Hematopoietic multipotent progenitor cell treated with erythropoietin and hydrocortisone succinate and interleukin-3 and kit ligand, for 4 days (in vitro differentiated cells): ENCODE results near the gene PELO.
"Not testable (repeated sequence)": the region's sequence is repeated elsewhere in the genome, so short reads cannot be mapped to it uniquely, and the experiment has no call there.

Experiments
- DNase-seq: peaks from one replicate; pipeline ENCODE4 v3.0.0-alpha.2; 2015

PELO gene, protein sequence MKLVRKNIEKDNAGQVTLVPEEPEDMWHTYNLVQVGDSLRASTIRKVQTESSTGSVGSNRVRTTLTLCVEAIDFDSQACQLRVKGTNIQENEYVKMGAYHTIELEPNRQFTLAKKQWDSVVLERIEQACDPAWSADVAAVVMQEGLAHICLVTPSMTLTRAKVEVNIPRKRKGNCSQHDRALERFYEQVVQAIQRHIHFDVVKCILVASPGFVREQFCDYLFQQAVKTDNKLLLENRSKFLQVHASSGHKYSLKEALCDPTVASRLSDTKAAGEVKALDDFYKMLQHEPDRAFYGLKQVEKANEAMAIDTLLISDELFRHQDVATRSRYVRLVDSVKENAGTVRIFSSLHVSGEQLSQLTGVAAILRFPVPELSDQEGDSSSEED

GRCh38 chr5:52787600-52788504 lies at the start of gene PELO, which contains the start of gene ITGA1:
Gene PELO (plus strand): TSS chr5:52787916. CDS start chr5:52800395, 12,479 bp downstream.
Gene ITGA1 (plus strand): TSS chr5:52787916. CDS start chr5:52788354, 438 bp downstream.
- peak; percentile 59 for DNase-seq

DNA sequence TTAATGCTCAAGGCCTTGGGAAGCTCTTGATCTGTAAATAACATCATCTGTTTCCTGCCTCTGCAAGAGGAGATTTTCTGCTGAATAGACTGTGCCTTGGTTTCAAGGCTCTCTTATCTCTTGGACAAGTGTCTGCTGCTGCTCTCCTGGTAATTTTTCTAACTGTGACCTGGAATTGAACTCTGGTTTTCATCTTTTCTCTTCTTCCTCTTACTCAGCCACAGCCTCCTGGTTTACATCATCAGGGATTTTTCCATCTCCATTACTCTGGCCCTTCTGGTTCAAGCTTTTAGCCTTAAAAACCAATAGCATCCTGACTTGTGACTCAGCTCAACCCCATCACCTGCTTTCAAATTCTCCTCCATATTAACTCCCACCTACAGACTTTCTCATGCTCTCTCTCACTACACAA lies 49.6 kb upstream of the PELO start:
- DNase-seq, result peak; percentile 16

DNA sequence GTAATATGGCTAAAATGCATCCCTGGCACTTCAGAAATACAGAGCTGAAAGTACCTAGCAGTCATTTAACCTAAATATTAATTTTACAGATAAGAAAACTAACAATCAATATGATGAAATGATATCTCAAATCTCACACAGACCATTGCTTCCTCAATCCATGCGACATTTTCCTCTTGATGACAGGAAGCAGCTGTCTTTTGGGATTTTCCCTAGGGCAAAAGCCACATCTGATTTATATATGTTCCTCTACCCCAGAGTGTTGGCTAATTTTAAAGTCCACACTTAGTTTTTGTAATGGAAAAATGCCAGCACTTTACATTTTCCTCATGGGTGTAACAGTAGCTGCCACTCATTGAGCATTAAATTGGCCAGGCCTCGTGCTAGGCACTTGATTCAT lies 47.7 kb upstream of the PELO start:
- no peak for DNase-seq

DNA sequence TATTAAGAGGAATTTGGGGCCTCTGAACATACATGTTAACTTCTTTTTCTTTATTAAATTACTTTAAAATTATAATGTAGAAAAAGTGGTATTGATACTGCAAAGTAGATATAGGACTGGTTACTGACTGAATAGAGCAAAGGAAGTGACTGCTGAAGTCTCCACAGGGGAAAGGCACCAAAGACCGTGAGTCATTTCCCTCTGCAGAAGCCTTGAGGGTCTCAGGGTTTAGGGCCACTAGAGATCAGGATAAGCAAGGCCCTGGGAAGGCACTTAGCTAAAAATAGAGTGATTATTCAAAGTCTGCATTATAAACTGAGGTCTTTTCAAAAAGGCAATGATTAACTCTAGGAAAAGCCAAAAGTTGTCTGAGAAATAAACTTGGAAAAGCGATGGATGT lies 44.7 kb upstream of the PELO start:
- DNase-seq, result no peak

DNA sequence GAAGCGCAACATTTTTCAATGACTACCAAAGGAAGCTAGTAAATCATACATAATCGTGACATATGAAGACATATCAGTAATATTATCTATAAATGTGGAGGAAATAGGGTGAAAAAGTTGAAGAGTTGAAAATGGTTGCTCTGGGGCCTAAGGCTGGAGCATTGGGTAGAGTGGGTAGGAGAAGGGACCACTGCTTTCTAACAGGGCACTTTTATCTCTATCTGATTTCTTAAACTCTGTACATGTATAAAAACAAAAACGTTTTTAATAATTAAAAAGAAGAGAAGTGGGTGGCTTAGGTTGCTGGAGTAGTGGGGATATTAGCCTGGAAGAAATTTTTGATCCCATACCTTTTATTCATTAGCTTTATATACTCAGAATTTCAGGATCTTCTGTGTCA lies 44.2 kb upstream of the PELO start:
- DNase-seq, result no peak

DNA sequence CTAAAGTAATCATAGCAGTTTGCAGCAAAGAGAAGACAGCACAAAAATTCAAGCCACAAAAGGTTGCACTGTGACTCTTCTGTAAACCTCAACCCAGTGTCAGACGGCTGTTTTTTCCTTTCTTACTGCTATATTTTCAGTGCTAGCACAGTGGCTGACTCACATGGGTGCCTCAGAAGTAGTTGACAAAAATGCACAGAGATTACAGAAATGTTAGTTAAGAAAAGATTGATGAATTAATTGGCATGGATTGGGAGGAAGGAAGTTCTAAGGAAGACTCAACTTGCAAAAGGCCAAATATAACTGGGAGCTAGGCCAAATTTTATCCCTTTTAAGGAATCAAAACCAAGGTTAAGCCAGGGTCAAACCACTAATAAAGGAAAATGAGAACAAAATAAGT lies 43.7 kb upstream of the PELO start:
- DNase-seq, result no peak

DNA sequence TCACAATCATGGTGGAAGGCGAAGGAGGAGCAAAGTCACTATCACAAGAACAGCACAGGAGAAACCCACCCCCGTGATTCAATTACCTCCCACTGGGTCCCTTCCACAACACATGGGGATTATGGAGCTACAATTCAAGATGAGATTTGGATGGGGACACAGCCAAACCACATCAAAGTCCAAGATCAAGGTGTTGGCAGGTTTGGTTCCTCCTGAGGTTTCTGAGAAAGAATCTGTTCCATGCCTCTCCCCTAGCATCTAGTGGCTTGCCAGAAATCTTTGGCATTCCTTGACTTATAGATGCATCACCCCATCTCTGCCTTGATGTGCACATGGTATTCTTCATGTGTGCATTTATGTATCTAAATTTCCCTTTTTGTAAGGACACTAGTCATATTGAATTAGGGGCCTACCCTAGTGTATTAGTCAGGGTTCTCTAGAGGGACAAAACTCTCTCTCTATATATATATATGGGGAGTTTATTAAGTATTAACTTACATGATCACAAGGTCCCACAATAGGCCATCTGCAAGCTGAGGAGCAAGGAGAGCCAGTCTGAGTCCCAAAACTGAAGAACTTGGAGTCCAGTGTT lies 42.8 kb upstream of the PELO start:
- DNase-seq, result not testable (repeated sequence)

DNA sequence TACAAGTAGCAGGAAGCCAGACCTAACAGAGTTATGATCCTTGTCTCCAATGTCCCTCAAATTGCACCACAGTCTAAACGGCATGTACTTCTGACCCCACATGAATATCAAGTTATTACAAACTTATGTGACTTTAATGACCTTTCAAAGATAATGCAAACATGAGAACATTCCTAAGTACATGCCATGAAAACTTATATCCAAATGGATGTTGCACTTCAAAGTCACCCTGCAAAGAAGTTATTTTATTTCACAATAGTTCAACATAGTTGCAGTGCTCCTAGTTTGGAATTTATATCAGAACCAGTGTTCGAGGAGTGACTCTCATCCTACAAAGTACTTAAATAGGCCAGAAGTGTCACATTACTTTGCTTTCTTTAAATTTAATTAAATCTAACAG lies 41.2 kb upstream of the PELO start:
- DNase-seq, result no peak

DNA sequence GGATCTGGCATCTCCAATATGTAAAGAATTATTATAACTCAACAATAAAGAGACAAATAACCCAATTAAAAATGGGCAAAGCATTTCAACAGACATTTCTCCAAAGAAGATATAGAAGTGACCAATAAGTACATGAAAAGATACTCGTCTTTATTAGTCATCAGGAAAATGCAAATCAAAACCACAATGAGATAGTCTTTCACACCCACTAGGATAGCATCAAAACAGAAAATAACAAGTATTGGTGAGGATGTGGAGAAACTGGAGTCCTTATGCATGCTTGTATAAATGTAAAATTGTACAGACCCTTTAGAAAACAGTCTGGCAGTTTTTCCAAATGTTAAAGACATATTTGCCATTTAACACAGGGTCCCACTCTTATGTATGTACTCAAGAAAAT lies 39.1 kb upstream of the PELO start:
- DNase-seq, result no peak

- no peak for DNase-seq
Observed at GRCh38 chr5:52749666-52750065, 38.0 kb upstream of the PELO start.

DNA sequence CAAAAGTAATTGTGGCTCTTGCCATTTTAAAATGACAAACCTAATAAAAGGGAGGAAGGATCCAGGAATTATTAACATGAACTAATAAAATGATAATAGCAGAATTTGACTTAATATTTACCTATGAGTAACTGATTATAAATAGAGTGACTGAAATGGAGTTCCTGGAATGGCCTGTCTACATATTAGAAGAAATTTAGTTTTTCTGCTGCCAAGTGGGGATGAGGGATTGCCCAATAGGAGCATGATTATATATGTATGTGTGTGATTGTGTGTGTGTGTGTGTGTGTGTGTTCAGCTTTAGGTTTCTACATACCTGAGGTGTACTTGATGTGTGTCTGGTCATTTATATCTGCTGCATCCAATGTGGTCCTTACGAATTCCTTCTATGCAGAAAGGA lies 36.6 kb upstream of the PELO start:
- no peak for DNase-seq

DNA sequence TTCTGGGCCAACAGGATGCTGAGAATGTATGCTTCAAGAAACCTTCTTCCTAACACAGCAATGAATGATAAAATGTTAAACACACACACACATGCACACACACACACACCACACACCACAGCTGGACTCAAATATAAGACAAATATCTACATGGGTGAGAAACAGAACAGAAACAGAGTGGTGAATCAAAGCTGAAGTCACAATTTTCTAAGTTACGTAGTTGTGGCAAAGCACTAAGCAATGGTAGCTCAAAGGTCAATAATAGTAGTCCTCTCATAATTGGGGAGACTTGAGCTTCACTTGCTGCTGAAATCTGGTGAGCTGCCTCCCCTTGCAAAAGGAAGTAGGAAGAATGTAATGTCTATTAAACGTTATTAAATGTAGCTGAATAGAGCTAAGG lies 33.7 kb upstream of the PELO start:
- no peak for DNase-seq

- no peak for DNase-seq
Observed at GRCh38 chr5:52757527-52757926, 30.2 kb upstream of the PELO start.

DNA sequence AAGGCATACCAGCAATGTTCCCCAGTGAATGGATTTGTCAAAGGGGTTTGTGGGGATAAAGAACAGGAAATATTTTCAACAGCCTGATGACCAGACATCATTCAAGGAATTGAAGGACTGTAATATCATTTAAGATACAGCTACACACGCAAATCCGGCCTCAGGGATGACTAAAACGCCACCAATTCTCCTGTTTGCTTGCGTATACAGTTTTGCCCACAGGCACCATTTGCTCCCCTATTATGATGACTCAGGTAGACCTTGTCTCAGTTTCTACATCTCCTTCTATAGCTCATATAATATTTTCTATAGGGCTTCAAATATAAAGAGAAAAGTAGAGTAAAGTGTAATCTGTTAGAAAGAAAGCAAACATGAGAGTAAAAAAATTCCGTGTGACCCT lies 29.7 kb upstream of the PELO start:
- DNase-seq, result no peak

DNA sequence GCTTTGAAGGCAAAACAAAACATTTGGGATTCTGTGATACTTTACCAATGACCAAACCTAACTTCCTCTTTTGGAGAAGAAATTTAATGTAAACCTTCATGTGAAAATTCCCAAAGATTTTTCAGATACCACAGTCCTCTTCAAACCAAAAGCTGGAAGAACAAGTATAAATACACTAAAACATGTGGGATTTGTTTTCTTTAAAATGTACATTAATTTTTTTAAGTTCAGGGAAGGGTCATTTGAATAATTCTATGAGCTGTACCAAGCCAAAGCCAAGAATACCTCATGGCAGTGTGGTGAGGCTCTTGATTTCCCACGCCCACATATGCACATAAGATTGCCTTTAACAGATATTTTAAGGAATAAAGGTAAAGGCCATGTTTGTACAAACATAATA lies 28.4 kb upstream of the PELO start:
- DNase-seq, result no peak

DNA sequence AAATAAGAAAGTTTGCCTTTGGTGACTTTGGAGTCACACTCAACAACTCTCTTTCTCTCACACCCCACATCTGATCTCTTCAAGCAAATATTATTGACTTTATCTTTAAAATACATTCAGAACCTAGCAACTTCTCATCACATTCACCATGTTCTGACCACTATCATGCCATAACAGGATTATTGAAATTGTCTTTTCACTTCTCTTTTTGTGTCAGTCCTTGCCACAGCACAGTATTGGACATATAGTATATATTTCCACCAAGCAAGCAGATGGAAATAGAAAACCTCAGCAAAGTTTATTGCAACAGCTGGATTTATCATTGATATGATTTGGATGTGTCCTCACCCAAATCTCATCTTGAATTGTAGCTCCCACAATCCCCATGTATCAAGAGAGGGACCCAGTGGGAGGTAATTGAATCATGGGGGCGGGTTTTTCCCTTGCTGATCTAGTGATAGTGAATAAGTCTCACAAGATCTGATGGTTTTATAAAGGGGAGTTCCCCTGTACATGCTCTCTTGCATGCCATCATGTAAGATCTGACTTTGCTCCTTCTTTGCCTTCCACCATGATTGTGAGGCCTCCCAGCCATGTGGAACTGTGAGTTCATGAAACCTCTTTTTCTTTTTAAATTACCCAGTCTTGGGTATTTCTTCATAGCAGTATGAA lies 26.9 kb upstream of the PELO start:
- DNase-seq, result no peak

GRCh38 chr5:52767217-52767743 lies 20.4 kb upstream of the PELO start:
- DNase-seq, result no peak

GRCh38 chr5:52767766-52768480 lies 19.8 kb upstream of the PELO start:
- DNase-seq, result no peak

- DNase-seq, result no peak
Observed at GRCh38 chr5:52769061-52769460, 18.7 kb upstream of the PELO start.

DNA sequence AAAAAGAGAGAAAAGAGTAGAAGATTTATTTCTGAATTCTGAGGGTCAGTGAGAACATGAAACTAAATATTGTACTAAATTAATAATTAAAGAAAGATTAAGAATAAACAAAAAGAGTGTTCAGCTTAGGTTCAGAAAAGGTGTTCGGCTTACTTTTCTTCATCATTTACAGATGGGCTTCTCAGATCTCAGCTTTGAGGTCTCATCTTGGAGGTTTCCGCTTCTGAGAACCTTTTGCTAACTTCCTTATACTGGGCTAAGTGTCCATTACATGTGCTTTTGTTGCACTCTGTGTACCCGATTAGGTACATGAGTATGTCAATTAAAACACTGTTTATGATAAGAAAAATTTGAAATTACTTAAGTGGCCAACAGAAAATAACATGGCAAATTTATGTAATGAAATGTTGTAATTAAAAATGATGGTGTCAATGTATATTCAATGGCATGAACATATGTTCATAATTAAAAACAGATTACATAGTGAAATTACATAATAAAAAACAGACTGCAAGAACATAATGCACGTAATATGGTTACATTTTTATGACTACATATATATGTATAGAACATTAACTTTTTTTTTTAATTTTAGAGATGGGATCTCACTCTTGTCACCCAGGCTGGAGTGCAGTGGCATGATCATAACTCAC lies 17.3 kb upstream of the PELO start:
- DNase-seq, result no peak

- no peak for DNase-seq
Observed at GRCh38 chr5:52771343-52772039, 16.2 kb upstream of the PELO start.
